ENCODE data around the gene NCKAP5. TPM values are rescaled to one million over a fixed set of nuclear protein-coding genes. Genes with fewer than 3 reads are reported as not detected.

NCKAP5 gene
- total RNA-seq, 3 donors from 2014 or later (not counting 1 experiment from before 2014, with no cell fraction given), result 0.12 to 0.20 TPM; not detected in 1

DNA sequence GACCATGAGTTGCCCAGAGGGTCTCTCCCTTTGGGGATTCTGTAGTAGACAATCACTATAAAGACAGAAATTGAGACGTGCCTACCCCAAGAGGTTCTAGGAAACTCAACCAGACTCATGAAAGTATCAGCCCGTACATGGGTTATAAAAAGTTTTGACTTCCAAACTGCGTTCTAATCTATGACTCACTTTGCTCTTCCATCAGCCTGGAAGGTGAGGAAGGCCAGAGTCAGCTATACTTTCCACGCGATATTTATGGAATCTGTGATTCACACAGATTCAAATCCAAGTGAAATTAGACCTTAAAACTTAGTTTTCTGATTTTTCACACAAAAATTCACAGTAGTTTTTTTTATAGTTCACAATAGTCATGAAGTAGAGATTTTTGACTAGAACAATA is 890.6 kb downstream of the NCKAP5 start:
- WGBS (ENCODE audit: insufficient coverage), result 85% methylated on average over 5 of the region's 5 CpGs
- Histone ChIP-seq H3K4me3 (ENCODE audit: low read length) (no peak overlapping the region), H3K27ac (ENCODE audit: low read length) (no peak overlapping the region), H3K9me3 (ENCODE audit: control insufficient read depth, insufficient read depth, low read length) (no peaks in the 10 kb centered on the region), H3K4me1 (ENCODE audit: control insufficient read depth, insufficient read depth, low read length) (no peaks in the 10 kb centered on the region), H3K27me3 (ENCODE audit: control insufficient read depth, insufficient read depth, low read length) (no peaks in the 10 kb centered on the region), H3K36me3 (ENCODE audit: control insufficient read depth, insufficient read depth, low read length) (no peaks in the 10 kb centered on the region)
- TF ChIP-seq, protein P1, sequence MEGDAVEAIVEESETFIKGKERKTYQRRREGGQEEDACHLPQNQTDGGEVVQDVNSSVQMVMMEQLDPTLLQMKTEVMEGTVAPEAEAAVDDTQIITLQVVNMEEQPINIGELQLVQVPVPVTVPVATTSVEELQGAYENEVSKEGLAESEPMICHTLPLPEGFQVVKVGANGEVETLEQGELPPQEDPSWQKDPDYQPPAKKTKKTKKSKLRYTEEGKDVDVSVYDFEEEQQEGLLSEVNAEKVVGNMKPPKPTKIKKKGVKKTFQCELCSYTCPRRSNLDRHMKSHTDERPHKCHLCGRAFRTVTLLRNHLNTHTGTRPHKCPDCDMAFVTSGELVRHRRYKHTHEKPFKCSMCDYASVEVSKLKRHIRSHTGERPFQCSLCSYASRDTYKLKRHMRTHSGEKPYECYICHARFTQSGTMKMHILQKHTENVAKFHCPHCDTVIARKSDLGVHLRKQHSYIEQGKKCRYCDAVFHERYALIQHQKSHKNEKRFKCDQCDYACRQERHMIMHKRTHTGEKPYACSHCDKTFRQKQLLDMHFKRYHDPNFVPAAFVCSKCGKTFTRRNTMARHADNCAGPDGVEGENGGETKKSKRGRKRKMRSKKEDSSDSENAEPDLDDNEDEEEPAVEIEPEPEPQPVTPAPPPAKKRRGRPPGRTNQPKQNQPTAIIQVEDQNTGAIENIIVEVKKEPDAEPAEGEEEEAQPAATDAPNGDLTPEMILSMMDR (IDR thresholded peaks at IDR 0.05), result no peak
- Mint-ChIP-seq H3K36me3 (no peaks in the 10 kb centered on the region), H3K27me3 (ENCODE audit: low read depth in 2 of 2) (peaks cover 5 to 7% of the 10 kb centered on the region in 2 donors), H3K4me1 (no peaks in the 10 kb centered on the region), H3K4me3 (no peak overlapping the region), H3K27ac (no peak overlapping the region), H3K9me3 (peaks cover 0 to 8% of the 10 kb centered on the region in 2 donors)
- ATAC-seq (no peak), DNase-seq (no peak)
- intact Hi-C loops (cut with micrococcal nuclease), result no loop called here

DNA sequence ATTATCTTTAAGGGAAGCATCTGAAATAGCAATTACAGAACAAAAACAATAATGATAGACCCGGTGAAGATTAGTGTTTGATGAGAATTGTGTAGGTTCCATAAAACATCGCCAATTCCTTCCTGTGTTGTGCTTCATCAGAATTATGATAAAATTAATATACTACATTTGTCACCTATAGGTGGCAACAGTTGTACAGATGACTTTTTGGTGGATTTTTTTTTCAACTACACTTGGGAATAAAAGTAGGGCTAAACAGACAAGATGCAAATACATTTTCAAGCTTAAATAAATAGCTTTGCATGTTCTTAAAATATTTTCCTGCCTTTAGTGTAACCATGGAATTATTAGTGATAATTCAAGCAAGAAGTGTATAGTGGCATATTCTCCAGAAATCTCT is 891.3 kb downstream of the NCKAP5 start:
- ATAC-seq, result no peak
- H3K27me3 Mint-ChIP-seq (ENCODE audit: low read depth in 2 of 2), result peaks cover 6 to 10% of the 10 kb centered on the region in 2 donors
- H3K36me3 Mint-ChIP-seq, result no peaks in the 10 kb centered on the region
- no CpG with 5 or more reads among the region's 2 CpGs for WGBS (ENCODE audit: insufficient coverage)
- H3K9me3 Mint-ChIP-seq, result peaks cover 0 to 8% of the 10 kb centered on the region in 2 donors
- peaks cover 2% of the 10 kb centered on the region for H3K27me3 ChIP-seq (ENCODE audit: control insufficient read depth, insufficient read depth, low read length)
- H3K9me3 ChIP-seq (ENCODE audit: control insufficient read depth, insufficient read depth, low read length), result no peaks in the 10 kb centered on the region
- no peak overlapping the region for H3K4me3 ChIP-seq (ENCODE audit: low read length)
- no peak for DNase-seq
- TF ChIP-seq, protein P1 (IDR thresholded peaks at IDR 0.05), result no peak
- no peak overlapping the region for H3K27ac ChIP-seq (ENCODE audit: low read length)
- H3K4me1 Mint-ChIP-seq, result no peaks in the 10 kb centered on the region
- no peak overlapping the region for H3K4me3 Mint-ChIP-seq
- intact Hi-C loops (cut with micrococcal nuclease), result no loop called here
- no peaks in the 10 kb centered on the region for H3K4me1 ChIP-seq (ENCODE audit: control insufficient read depth, insufficient read depth, low read length)
- H3K27ac Mint-ChIP-seq, result no peak overlapping the region
- H3K36me3 ChIP-seq (ENCODE audit: control insufficient read depth, insufficient read depth, low read length), result no peaks in the 10 kb centered on the region

DNA sequence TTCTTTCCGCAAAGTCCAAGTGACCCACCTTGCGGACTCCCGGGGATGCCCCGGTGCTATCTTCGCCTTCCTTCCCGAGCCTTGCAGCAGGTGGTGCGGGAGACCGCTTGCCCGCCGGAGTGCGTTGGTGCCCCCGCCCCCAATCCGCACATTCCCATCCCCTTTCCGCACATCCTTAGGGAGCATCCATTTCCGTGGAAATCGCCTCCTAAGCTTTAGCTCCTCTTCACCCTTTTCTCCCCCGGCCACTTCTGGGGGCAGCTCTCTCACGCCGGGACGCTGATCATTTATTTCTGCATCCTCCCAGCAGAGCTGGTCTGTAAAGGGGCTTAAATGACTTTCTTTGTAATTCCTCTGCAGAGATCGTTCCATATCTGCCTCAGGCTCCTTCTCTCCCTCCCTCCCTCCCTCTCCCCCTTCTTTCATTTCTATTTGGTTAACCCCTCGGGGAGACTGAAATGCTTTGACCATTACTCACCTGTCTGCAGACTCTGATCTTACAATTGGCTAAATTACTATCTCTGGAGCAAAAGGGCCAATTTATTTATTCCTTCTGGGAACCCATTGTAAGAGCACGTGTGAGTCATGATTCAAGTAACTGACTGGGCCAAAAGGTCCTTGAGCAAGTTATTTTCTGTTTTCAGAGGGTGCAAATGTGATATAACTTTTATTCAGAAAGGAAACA is 897.0 kb downstream of the NCKAP5 start:
- H3K9me3 Mint-ChIP-seq, result no peaks in the 10 kb centered on the region
- H3K27ac Mint-ChIP-seq, result no peak overlapping the region
- peaks cover 14 to 22% of the 10 kb centered on the region in 2 donors for H3K27me3 Mint-ChIP-seq (ENCODE audit: low read depth in 2 of 2)
- Histone ChIP-seq H3K27ac (ENCODE audit: low read length) (no peak overlapping the region), H3K4me1 (ENCODE audit: control insufficient read depth, insufficient read depth, low read length) (no peaks in the 10 kb centered on the region), H3K4me3 (ENCODE audit: low read length) (no peak overlapping the region), H3K36me3 (ENCODE audit: control insufficient read depth, insufficient read depth, low read length) (no peaks in the 10 kb centered on the region), H3K27me3 (ENCODE audit: control insufficient read depth, insufficient read depth, low read length) (peaks cover 7% of the 10 kb centered on the region), H3K9me3 (ENCODE audit: control insufficient read depth, insufficient read depth, low read length) (peaks cover 2% of the 10 kb centered on the region)
- no peak overlapping the region for H3K4me3 Mint-ChIP-seq
- no peaks in the 10 kb centered on the region for H3K4me1 Mint-ChIP-seq
- WGBS (ENCODE audit: insufficient coverage), result 19% methylated on average over 23 of the region's 23 CpGs
- DNase-seq, result no peak
- TF ChIP-seq, protein P1 (IDR thresholded peaks at IDR 0.05), result no peak
- no peak for ATAC-seq
- no peaks in the 10 kb centered on the region for H3K36me3 Mint-ChIP-seq
- intact Hi-C loops (cut with micrococcal nuclease), result no loop called here
